Stomach (tissue), 4 donors: ENCODE data around the gene ARL6IP5.

Experiments used
- CTCF ChIP-seq, 7 experiments: fragments of 450-650 bp in 4 of 7; fragments of 200-600 bp in 3 of 7; sonication (generic) in 3 of 7; IDR thresholded peaks; one replicate each; pipeline ENCODE4 v1.5.1; 2016 to 2019; ENCODE audit warnings: antibody characterized with exemption in 7 of 7, control low read depth in 2 of 7, mild to moderate bottlenecking in 1 of 7
- POLR2A ChIP-seq, 4 donors: fragments of 450-650 bp; IDR thresholded peaks; one replicate each; pipeline ENCODE4 v1.6.1; 2016; ENCODE audit warnings: antibody characterized with exemption in 4 of 4, control low read depth in 2 of 4, mild to moderate bottlenecking in 1 of 4, moderate library complexity in 1 of 4

- TF ChIP-seq CTCF (IDR thresholded peaks at IDR 0.05) (no peak), POLR2A (IDR thresholded peaks at IDR 0.05) (no peak)
Measured at GRCh38 chr3:69059688-69060087, 25.0 kb upstream of the ARL6IP5 start.
